IPS DF 4.7 (cell line): ENCODE results near the gene SZRD1.
"Not testable (repeated sequence)": the region's sequence is repeated elsewhere in the genome, so short reads cannot be mapped to it uniquely, and the experiment has no call there.

Experiments
- DNase-seq: peaks from one replicate; pipeline ENCODE4 v3.0.0-alpha.2; 2013; ENCODE audit warnings: low spot score; ENCODE audit errors: extremely low read depth

SZRD1 gene

GRCh38 chr1:16366722-16367257 lies at the start of gene SZRD1:
TSS of gene SZRD1 (plus strand) at chr1:16367242. CDS start at chr1:16367258, 16 bp downstream.
- DNase-seq, result peak; percentile 97

DNA sequence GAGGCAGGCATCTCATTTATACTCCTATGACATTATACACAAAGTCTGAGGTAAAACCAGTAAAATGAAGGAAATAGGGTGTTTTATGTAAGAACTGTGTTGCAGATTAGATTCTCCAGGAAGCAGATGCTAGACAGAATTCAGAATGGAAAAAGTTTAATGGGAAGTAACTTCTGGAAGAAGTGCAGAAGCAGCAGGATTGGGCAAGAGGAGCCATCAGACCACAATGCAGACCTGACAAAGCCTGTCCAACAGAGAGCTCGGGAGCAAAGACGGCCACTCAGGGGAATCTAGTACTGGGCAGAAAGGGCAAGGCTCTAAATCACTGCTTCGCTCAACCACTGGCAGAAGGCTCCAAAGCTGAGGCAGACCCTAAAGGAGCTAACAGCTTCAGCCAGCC lies 48.5 kb upstream of the SZRD1 start:
- DNase-seq, result no peak

- no peak for DNase-seq
Measured at GRCh38 chr1:16321176-16321867, 45.7 kb upstream of the SZRD1 start.

DNA sequence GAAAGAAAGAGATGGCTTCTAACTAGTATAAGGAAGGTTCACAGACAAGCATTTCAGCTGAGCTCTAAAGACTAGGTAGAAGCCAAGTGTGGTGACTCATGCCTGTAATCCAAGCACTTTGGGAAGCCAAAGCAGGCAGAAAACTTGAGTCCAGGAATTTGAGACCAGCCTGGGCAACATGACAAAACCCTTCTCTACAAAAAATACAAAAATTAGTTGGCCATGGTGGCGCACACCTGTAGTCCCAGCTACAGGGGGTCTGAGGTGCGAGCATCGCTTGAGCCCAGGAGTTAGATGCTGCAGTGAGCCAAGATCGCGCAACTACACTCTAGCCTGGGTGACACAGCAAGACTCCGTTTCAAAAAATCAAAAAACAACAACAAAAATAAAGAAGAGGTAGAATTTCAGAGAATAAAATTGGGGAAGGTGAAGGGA lies 42.6 kb upstream of the SZRD1 start:
- DNase-seq, result no peak

- DNase-seq, result no peak
Measured at GRCh38 chr1:16326833-16327404, 40.1 kb upstream of the SZRD1 start.

DNA sequence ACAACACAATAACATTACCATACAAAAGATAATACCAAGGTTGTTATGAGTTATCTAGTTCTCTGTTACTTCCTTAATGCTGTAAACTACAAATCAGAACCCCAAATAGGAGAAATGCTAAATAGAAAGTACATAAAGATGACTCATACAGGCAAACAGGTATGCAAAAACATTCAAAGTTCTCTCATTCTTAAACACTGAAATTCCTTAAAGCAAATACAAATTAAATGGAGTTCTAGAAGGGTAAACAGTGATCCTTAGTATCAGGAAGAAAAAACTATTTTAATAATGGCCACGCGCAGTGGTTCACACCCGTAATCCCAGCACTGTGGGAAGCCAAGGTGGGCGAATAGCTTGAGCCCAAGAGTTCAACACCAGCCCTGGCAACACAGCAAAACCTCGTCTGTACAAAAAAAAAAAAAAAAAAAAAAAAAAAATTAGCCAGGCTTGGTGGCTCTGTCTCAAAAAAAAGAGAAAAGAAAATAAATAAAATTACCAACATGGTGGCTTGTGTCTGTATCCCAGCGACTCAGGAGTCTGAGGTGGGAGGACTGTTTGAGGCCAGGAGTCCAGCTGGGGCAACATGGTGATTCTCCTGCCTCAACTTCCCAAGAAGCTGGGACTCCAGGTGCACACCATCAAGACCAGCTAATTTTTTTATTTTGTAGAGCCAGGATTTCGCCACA lies 32.2 kb upstream of the SZRD1 start:
- DNase-seq, result no peak

DNA sequence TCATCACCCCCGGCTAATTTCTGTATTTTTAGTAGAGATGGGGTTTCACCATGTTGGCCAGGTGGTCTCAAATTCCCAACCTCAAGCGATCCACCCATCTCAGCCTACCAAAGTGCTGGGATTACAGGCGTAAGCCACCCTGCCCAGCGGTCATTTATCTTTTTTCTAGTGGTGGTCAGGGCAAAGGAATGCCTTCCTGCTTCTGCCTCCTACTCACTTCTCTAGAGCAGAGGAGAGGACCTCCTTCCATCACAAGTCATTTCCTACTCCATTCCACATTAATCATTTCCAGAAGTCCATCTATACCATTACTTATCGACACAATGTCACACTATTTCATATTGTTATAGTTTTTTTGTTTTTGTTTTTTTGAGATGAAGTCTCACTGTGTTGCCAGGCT lies 28.1 kb upstream of the SZRD1 start:
- no peak for DNase-seq

DNA sequence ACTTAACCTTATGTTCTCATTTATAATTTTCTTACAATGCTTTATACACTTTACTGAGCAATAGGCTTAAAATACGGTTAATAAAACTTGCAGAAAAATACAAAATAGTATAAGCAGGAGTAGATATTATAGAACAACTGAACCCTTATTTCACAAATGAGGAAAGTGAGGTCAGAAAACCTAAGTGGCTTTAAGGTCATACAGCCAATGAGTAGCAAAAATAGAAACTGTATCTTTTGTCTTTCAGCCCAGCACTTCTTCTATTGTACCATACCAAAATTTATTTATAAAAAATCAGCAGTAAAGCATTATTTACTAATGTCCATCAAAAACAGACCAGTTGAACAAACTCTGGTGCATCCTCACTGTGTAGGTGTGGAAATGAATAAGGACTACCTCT lies 26.4 kb upstream of the SZRD1 start:
- no peak for DNase-seq

DNA sequence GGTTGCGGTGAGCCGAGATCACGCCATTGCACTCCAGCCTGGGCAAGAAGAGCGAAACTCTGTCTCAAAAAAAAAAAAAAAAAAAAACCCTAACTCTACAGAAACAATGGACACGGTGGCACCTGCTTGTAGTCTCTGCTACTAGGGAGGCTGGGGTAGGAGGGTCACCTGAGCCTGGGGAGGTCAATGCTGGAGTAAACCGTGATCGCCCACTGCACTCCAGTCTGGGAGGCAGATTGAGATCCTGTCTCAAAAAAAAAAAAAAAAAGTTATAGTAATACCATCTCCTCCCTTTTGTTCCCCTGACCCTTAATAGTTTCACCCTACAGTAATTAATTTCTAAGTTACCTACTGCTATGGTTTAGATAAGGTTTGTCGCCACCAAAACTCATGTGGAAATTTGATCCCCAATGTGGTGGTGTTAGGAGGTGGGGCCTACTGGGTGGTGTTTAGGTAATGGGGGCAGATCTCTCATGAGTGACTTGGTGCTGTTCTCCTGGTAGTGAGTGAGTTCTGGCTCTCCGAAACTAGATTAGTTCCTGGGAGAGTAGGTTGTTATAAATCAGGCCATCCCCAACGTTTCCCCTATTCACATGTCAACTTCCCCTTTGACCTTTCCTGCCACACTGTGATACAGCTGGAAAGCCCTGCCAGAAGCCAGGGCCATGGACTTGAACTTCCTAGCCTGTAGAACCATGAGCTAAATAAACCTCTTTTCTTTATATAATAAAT lies 24.5 kb upstream of the SZRD1 start:
- no peak for DNase-seq

- not testable (repeated sequence) for DNase-seq
Measured at GRCh38 chr1:16343276-16343675, 23.8 kb upstream of the SZRD1 start.

DNA sequence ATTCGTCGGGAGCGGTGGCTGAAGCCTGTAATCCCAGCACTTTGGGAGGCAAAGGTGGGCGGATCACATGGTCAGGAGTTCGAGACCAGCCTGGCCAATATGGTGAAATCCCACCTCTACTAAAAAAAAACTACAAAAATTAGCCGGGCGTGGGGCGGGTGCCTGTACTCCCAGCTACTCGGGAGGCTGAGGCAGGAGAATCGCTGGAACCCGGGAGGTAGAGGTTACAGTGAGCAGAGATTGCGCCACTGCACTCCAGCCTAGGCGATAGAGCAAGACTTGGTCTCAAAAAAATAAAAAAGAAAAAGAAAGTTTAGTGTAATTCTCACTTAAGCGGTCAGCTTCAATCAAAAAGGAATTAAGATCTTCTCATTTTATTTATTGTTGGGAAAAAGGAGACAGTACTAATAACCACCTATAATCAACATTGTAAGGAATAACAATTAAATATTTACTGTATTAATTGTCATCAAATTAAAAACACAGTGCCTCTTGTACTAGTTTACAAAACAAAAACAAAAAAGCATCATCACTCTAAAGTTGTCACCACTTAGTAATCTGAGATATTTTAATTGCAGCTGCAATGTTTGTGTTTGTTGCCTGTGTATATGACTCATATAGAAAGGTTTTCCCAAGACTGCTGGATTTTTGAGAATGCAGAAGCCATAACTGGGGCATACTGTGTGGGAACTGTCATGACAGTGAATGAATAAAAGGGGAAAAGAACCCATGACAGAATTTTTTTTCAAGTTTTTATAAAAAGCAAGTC lies 18.4 kb upstream of the SZRD1 start:
- DNase-seq, result no peak

DNA sequence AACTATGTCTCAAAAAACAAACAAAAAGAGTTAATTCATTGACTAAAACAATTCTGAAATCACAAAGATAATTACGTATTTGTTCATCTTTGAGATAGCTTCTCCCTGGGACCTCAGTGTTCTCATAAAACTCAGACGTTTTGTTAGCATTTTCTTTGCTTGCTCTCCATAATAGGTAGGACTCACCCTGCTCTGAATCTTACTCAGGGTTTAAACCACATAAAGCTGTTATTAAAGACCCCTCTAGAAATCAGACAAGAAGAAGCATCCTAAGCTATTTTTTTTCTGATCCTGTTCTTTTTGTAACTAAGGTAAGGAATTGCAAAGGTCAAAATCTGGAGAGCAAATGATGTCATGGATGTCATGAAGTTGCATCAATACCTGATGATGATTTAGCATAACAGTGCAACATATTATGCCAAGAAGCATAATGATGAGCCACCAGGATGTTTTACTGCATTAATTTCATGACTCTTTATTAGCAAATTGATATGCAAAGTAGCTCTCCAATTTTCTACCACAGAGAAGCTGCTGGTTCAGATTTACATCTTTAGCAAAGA lies 17.1 kb upstream of the SZRD1 start:
- DNase-seq, result no peak

GRCh38 chr1:16351456-16351993 lies 15.5 kb upstream of the SZRD1 start:
- DNase-seq, result no peak

- no peak for DNase-seq
Measured at GRCh38 chr1:16351994-16352841, 14.8 kb upstream of the SZRD1 start, which contains the start of gene FBXO42. TSS of gene FBXO42 (minus strand) at chr1:16352480. CDS start at chr1:16315418, 37,062 bp downstream.

- no peak for DNase-seq
Measured at GRCh38 chr1:16352842-16353535, 14.1 kb upstream of the SZRD1 start.

- no peak for DNase-seq
Measured at GRCh38 chr1:16354619-16355018, 12.4 kb upstream of the SZRD1 start.

- DNase-seq, result no peak
Measured at GRCh38 chr1:16356867-16357266, 10.2 kb upstream of the SZRD1 start.

- DNase-seq, result not testable (repeated sequence)
Measured at GRCh38 chr1:16365146-16365498, 1.9 kb upstream of the SZRD1 start.
